Activated T-helper 1 cell treated with anti-CD3 and anti-CD28 coated beads, Interleukin-12 subunit alpha, Interleukin-12 subunit beta, Interleukin-2, Interleukin-4 antibody, amounts not matched to agents 30 ng/mL and 10 ng/mL and 1 ng/mL, durations not matched to agents 14 hours and 24 hours and 36 hours (primary cell): ENCODE results near the gene WDR75. TPM values are rescaled to one million over a fixed set of nuclear protein-coding genes. Genes with fewer than 3 reads are reported as not detected.

Source experiments
- total RNA-seq: library from RNA; stranded (reverse); gene quantifications from 2 replicates; pipeline ENCODE4 v1.2.3, GENCODE V29; 2022

WDR75 gene
- total RNA-seq, 1 donor from 2014 or later: 112 TPM

Other genes with a start within 250 kb of the WDR75 start
- gene SLC40A1, start 139.3 kb downstream of the WDR75 start, total RNA-seq: 0.86 and 1.2 TPM in 2 replicates
- gene ASNSD1, start 220.0 kb downstream of the WDR75 start, total RNA-seq: 58.4 and 61.2 TPM in 2 replicates
- gene ANKAR, start 233.2 kb downstream of the WDR75 start, total RNA-seq: 4.2 and 5.8 TPM in 2 replicates